ENCODE data around the gene NDRG2.

The NDRG2 gene

DNA sequence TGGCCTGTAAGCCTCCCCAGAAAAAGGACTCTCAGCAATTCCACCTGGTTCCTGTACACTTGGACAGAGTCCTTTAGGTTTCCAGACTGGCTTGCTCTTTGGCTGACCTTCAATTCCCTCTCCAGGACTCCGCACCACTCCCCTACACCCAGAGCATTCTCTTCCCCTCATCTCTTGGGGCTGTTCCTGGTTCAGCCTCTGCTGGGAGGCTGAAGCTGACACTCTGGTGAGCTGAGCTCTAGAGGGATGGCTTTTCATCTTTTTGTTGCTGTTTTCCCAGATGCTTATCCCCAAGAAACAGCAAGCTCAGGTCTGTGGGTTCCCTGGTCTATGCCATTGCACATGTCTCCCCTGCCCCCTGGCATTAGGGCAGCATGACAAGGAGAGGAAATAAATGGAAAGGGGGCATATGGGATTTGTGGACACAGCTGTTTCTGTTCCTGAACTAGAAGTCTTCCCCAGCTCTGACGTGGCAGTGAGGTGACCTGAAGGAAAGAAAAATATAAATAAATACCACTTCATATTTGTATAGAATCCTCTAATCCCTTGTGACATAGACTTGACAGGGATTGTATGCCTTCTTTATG is 18.6 kb upstream of the NDRG2 start:
- Histone ChIP-seq H3K4me1 (ENCODE audit: control insufficient read depth, insufficient read depth, low read length) (no peaks in the 10 kb centered on the region), H3K9me3 (ENCODE audit: control insufficient read depth, insufficient read depth, low read depth, low read length) (no peaks in the 10 kb centered on the region), H3K36me3 (ENCODE audit: control insufficient read depth in 2 of 2, insufficient read depth in 1 of 2, low read length in 2 of 2) (no peaks in the 10 kb centered on the region), H3K27ac (ENCODE audit: extremely low read depth, low read depth, low read length) (no peak overlapping the region), H3K4me3 (ENCODE audit: low read depth, low read length) (no peak overlapping the region)
- ChIA-PET CTCF (interaction anchor here (0.6 to 7.0 kb wide), 11 partner anchors 10 to 220 kb away, joined by 3 to 206 read pairs (median 4); partner anchors contain the start of gene TMEM253), POLR2A (no interaction called here)
- TF ChIP-seq, protein P1, sequence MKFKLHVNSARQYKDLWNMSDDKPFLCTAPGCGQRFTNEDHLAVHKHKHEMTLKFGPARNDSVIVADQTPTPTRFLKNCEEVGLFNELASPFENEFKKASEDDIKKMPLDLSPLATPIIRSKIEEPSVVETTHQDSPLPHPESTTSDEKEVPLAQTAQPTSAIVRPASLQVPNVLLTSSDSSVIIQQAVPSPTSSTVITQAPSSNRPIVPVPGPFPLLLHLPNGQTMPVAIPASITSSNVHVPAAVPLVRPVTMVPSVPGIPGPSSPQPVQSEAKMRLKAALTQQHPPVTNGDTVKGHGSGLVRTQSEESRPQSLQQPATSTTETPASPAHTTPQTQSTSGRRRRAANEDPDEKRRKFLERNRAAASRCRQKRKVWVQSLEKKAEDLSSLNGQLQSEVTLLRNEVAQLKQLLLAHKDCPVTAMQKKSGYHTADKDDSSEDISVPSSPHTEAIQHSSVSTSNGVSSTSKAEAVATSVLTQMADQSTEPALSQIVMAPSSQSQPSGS (tag by site-specific recombination; IDR thresholded peaks at IDR 0.05; ENCODE audit: low read depth) = no peak
- no peak for TF ChIP-seq ZNF23 (tag by site-specific recombination; IDR thresholded peaks at IDR 0.05; ENCODE audit: borderline replicate concordance)
- no peak for TF ChIP-seq ZNF350 (tag by site-specific recombination; IDR thresholded peaks at IDR 0.05)
- TF ChIP-seq ZNF549 (tag by site-specific recombination; IDR thresholded peaks at IDR 0.05) = no peak
- no peak for TF ChIP-seq ZFP37 (tag by site-specific recombination; IDR thresholded peaks at IDR 0.05)
- TF ChIP-seq, protein P2, sequence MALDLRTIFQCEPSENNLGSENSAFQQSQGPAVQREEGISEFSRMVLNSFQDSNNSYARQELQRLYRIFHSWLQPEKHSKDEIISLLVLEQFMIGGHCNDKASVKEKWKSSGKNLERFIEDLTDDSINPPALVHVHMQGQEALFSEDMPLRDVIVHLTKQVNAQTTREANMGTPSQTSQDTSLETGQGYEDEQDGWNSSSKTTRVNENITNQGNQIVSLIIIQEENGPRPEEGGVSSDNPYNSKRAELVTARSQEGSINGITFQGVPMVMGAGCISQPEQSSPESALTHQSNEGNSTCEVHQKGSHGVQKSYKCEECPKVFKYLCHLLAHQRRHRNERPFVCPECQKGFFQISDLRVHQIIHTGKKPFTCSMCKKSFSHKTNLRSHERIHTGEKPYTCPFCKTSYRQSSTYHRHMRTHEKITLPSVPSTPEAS (tag by site-specific recombination; IDR thresholded peaks at IDR 0.05) = no peak
- TF ChIP-seq KLF10 (tag by site-specific recombination; IDR thresholded peaks at IDR 0.05) = no peak
- no peak for TF ChIP-seq ZBTB48 (tag by site-specific recombination; IDR thresholded peaks at IDR 0.05)
- TF ChIP-seq ZNF555 (tag by site-specific recombination; conservative IDR thresholded peaks at IDR 0.05) = no peak
- TF ChIP-seq, protein P3, sequence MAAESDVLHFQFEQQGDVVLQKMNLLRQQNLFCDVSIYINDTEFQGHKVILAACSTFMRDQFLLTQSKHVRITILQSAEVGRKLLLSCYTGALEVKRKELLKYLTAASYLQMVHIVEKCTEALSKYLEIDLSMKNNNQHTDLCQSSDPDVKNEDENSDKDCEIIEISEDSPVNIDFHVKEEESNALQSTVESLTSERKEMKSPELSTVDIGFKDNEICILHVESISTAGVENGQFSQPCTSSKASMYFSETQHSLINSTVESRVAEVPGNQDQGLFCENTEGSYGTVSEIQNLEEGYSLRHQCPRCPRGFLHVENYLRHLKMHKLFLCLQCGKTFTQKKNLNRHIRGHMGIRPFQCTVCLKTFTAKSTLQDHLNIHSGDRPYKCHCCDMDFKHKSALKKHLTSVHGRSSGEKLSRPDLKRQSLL (tag by site-specific recombination; IDR thresholded peaks at IDR 0.05) = no peak
- TF ChIP-seq YY1 (tag by site-specific recombination; IDR thresholded peaks at IDR 0.05) = no peak
- TF ChIP-seq ZNF133 (tag by site-specific recombination; IDR thresholded peaks at IDR 0.05) = no peak

DNA sequence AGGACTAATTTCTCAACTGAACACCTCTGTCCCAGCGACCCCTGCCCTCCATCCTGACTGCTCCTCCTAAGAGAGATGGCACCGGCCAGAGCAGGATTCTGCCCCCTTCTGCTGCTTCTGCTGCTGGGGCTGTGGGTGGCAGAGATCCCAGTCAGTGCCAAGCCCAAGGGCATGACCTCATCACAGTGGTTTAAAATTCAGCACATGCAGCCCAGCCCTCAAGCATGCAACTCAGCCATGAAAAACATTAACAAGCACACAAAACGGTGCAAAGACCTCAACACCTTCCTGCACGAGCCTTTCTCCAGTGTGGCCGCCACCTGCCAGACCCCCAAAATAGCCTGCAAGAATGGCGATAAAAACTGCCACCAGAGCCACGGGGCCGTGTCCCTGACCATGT is 18.1 kb upstream of the NDRG2 start:
- Histone ChIP-seq H3K4me3 (ENCODE audit: low read depth, low read length) (no peak overlapping the region), H3K36me3 (ENCODE audit: control insufficient read depth in 2 of 2, insufficient read depth in 1 of 2, low read length in 2 of 2) (no peaks in the 10 kb centered on the region), H3K27ac (ENCODE audit: extremely low read depth, low read depth, low read length) (no peak overlapping the region), H3K4me1 (ENCODE audit: control insufficient read depth, insufficient read depth, low read length) (no peaks in the 10 kb centered on the region), H3K9me3 (ENCODE audit: control insufficient read depth, insufficient read depth, low read depth, low read length) (no peaks in the 10 kb centered on the region)
- ChIA-PET POLR2A (no interaction called here), CTCF (interaction anchor here (0.7 to 7.0 kb wide), 7 partner anchors 10 to 333 kb away, joined by 3 to 206 read pairs (median 6); no protein-coding TSS in a partner anchor)
- TF ChIP-seq, protein P4, sequence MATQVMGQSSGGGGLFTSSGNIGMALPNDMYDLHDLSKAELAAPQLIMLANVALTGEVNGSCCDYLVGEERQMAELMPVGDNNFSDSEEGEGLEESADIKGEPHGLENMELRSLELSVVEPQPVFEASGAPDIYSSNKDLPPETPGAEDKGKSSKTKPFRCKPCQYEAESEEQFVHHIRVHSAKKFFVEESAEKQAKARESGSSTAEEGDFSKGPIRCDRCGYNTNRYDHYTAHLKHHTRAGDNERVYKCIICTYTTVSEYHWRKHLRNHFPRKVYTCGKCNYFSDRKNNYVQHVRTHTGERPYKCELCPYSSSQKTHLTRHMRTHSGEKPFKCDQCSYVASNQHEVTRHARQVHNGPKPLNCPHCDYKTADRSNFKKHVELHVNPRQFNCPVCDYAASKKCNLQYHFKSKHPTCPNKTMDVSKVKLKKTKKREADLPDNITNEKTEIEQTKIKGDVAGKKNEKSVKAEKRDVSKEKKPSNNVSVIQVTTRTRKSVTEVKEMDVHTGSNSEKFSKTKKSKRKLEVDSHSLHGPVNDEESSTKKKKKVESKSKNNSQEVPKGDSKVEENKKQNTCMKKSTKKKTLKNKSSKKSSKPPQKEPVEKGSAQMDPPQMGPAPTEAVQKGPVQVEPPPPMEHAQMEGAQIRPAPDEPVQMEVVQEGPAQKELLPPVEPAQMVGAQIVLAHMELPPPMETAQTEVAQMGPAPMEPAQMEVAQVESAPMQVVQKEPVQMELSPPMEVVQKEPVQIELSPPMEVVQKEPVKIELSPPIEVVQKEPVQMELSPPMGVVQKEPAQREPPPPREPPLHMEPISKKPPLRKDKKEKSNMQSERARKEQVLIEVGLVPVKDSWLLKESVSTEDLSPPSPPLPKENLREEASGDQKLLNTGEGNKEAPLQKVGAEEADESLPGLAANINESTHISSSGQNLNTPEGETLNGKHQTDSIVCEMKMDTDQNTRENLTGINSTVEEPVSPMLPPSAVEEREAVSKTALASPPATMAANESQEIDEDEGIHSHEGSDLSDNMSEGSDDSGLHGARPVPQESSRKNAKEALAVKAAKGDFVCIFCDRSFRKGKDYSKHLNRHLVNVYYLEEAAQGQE (tag by site-specific recombination; IDR thresholded peaks at IDR 0.05) = no peak
- TF ChIP-seq, protein P1 (tag by site-specific recombination; IDR thresholded peaks at IDR 0.05; ENCODE audit: low read depth) = 0 out of 2 replicates have a peak, but pooled peaks have one; percentile 5
